MM.1S (cell line): Measurements from ENCODE around the gene SPAG17.

ENCODE experiments used
- CTCF ChIP-seq: fragments of 300-600 bp; sonication (generic); IDR thresholded peaks from 2 replicates; pipeline ENCODE4 v1.5.1; 2016; ENCODE audit warnings: antibody characterized with exemption, low read length, mixed read lengths
- EZH2 ChIP-seq: fragments of 300-600 bp; sonication (generic); optimal IDR thresholded peaks from 2 replicates; pipeline ENCODE3; 2017; ENCODE audit warnings: low read depth, mild to moderate bottlenecking, antibody characterized with exemption, low read length, mixed read lengths
- EZH2phosphoT487 ChIP-seq: fragments of 300-600 bp; sonication (generic); IDR thresholded peaks from 2 replicates; pipeline ENCODE4 v1.6.1; 2018; ENCODE audit warnings: antibody characterized with exemption, low read length

GRCh38 chr1:117911051-117911450, 274.0 kb downstream of the SPAG17 start:
- no peak for TF ChIP-seq CTCF
- TF ChIP-seq EZH2, result no peak
- no peak for TF ChIP-seq EZH2phosphoT487
